ENCODE data around the gene OLFM3.

GRCh38 chr1:101996825-101997465 is at the start of gene OLFM3:
- no peak for TF ChIP-seq CTCF (IDR thresholded peaks at IDR 0.05)
- no peak for TF ChIP-seq POLR2AphosphoS5 (IDR thresholded peaks at IDR 0.05; ENCODE audit: insufficient read depth in 1 of 2, low read depth in 1 of 2)
- TF ChIP-seq POLR2A (IDR thresholded peaks at IDR 0.05), result no peak
